ENCODE measurements around the gene SLC37A1.

The SLC37A1 gene

DNA sequence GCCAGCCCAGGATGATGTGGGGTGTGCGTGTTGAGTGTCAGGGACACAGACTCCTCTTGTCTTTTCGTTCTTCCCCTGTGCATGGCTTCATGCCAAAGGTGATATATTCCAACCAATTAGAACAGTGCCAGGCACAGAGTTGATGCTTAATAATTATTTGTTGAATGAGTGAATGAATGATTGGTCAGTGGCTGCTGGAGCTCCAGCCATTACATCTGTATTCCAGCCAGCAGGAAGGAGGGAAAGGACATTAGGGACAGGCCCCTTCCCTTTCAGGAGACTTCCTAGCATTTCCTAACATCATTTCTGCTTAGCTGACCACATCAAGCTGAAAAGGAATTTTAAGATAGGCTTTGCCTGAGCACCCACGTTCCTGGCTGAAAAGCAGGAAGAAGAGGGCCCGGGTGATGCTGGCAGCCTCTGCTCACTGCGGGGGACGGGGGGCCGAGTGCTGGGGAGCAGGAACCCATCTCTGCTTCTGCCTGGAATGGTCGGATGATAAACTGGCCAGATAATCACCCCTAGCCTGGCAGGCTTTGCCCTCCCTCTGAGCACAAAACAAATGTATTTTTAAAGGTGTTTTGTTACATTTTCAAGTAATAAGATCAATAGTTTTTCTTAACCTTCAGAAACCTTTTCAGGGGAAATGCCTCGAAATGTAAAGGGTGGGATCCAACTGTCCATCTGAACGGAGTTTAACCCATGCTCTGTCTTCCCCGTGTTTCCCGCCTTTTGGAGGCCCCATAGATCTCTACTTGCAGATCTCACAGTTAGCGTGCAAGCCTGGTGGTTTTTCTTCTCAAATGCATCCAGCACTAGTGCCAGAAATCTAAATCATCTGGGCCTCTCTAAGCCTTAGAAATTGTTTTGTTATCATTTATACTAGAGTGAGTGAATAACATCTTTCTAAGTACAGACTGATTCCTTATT lies 39.0 kb downstream of the SLC37A1 start:
- Histone ChIP-seq H3K9ac (ENCODE audit: low read depth, low read length, poor library complexity, severe bottlenecking) (no peak overlapping the region), H3K9me3 (ENCODE audit: insufficient read depth, low read depth, low read length) (no peaks in the 10 kb centered on the region), H3K79me2 (ENCODE audit: insufficient read depth, low read length) (no peaks in the 10 kb centered on the region), H3K27me3 (ENCODE audit: insufficient read depth, low read length, poor library complexity, severe bottlenecking) (no peaks in the 10 kb centered on the region), H3K4me3 (ENCODE audit: low read length, poor library complexity, severe bottlenecking) (no peak overlapping the region), H3K4me2 (ENCODE audit: low read depth, low read length, poor library complexity, severe bottlenecking) (no peak overlapping the region), H3K36me3 (ENCODE audit: insufficient read depth, low read length) (peaks cover 85% of the 10 kb centered on the region; the same call in 1 of the 2 replicates), H2AFZ (ENCODE audit: low read length) (no peak overlapping the region), H3F3A (ENCODE audit: low read depth) (no peaks in the 10 kb centered on the region), H4K20me1 (ENCODE audit: insufficient read depth, low read length, poor library complexity, severe bottlenecking) (no peaks in the 10 kb centered on the region), H3K9me2 (replicated peaks; ENCODE audit: low read depth, low read length) (no peaks in the 10 kb centered on the region), H3K4me1 (ENCODE audit: insufficient read depth, low read length, poor library complexity, severe bottlenecking) (no peaks in the 10 kb centered on the region)
- TF ChIP-seq, protein P1, sequence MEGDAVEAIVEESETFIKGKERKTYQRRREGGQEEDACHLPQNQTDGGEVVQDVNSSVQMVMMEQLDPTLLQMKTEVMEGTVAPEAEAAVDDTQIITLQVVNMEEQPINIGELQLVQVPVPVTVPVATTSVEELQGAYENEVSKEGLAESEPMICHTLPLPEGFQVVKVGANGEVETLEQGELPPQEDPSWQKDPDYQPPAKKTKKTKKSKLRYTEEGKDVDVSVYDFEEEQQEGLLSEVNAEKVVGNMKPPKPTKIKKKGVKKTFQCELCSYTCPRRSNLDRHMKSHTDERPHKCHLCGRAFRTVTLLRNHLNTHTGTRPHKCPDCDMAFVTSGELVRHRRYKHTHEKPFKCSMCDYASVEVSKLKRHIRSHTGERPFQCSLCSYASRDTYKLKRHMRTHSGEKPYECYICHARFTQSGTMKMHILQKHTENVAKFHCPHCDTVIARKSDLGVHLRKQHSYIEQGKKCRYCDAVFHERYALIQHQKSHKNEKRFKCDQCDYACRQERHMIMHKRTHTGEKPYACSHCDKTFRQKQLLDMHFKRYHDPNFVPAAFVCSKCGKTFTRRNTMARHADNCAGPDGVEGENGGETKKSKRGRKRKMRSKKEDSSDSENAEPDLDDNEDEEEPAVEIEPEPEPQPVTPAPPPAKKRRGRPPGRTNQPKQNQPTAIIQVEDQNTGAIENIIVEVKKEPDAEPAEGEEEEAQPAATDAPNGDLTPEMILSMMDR (conservative IDR thresholded peaks at IDR 0.05; ENCODE audit: low read length): no peak
- TF ChIP-seq EZH2phosphoT487 (IDR thresholded peaks at IDR 0.05; ENCODE audit: borderline replicate concordance): no peak

- no peaks in the 10 kb centered on the region for H3K4me1 ChIP-seq (ENCODE audit: insufficient read depth, low read length, poor library complexity, severe bottlenecking)
- no peaks in the 10 kb centered on the region for H3K9me3 ChIP-seq (ENCODE audit: insufficient read depth, low read depth, low read length)
- no peak for TF ChIP-seq EZH2phosphoT487 (IDR thresholded peaks at IDR 0.05; ENCODE audit: borderline replicate concordance)
- TF ChIP-seq, protein P1 (conservative IDR thresholded peaks at IDR 0.05; ENCODE audit: low read length): peak; percentile 41
- no peaks in the 10 kb centered on the region for H3F3A ChIP-seq (ENCODE audit: low read depth)
- no peaks in the 10 kb centered on the region for H3K79me2 ChIP-seq (ENCODE audit: insufficient read depth, low read length)
- H3K9me2 ChIP-seq (replicated peaks; ENCODE audit: low read depth, low read length): no peaks in the 10 kb centered on the region
- H4K20me1 ChIP-seq (ENCODE audit: insufficient read depth, low read length, poor library complexity, severe bottlenecking): no peaks in the 10 kb centered on the region
- no peak overlapping the region for H3K4me3 ChIP-seq (ENCODE audit: low read length, poor library complexity, severe bottlenecking)
- peaks cover 85% of the 10 kb centered on the region; the same call in 1 of the 2 replicates for H3K36me3 ChIP-seq (ENCODE audit: insufficient read depth, low read length)
- no peak overlapping the region for H3K4me2 ChIP-seq (ENCODE audit: low read depth, low read length, poor library complexity, severe bottlenecking)
- no peak overlapping the region for H3K9ac ChIP-seq (ENCODE audit: low read depth, low read length, poor library complexity, severe bottlenecking)
- no peaks in the 10 kb centered on the region for H3K27me3 ChIP-seq (ENCODE audit: insufficient read depth, low read length, poor library complexity, severe bottlenecking)
- no peak overlapping the region for H2AFZ ChIP-seq (ENCODE audit: low read length)
Observed at GRCh38 chr21:42553435-42553834, 39.8 kb downstream of the SLC37A1 start.

DNA sequence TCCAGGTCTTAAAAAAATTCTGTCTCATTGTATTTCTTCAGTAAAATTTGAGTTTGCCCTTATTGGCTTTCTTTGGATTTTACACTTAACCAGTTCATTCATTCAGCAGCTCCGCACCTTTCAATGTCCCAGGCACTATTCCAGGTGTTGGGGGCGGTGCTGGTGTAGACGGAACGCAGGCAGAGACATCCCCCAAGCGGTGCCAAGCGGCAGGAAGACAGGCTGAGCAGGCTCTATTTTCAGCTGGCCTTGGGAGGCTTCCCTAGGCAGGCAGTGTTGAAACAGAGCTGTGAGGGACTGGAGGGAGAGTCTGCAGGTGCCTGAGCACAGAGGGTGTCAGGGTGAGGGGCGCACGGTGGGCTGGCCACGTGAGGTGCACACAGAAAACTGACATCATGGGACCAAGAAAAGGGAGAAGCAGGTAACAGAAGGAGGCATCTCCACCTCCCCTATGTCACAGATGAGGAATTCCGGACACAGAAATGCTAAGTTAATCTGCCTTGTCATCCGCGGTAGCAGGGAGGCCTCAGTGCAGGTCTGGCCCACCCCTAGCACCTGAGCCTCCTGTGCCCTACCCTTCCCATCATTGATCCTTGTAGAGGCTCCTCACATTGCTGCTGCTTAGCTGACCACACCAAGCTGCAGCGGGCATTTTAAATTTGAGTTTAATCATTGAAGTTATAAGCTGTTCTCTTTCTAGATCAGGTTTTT lies 40.8 kb downstream of the SLC37A1 start:
- Histone ChIP-seq H3K4me1 (ENCODE audit: insufficient read depth, low read length, poor library complexity, severe bottlenecking) (no peaks in the 10 kb centered on the region), H3K4me3 (ENCODE audit: low read length, poor library complexity, severe bottlenecking) (no peak overlapping the region), H3K4me2 (ENCODE audit: low read depth, low read length, poor library complexity, severe bottlenecking) (no peak overlapping the region), H3K36me3 (ENCODE audit: insufficient read depth, low read length) (peaks cover 85% of the 10 kb centered on the region; the same call in 1 of the 2 replicates), H3F3A (ENCODE audit: low read depth) (no peaks in the 10 kb centered on the region), H3K9me3 (ENCODE audit: insufficient read depth, low read depth, low read length) (no peaks in the 10 kb centered on the region), H3K27me3 (ENCODE audit: insufficient read depth, low read length, poor library complexity, severe bottlenecking) (no peaks in the 10 kb centered on the region), H4K20me1 (ENCODE audit: insufficient read depth, low read length, poor library complexity, severe bottlenecking) (no peaks in the 10 kb centered on the region), H3K9me2 (replicated peaks; ENCODE audit: low read depth, low read length) (no peaks in the 10 kb centered on the region), H2AFZ (ENCODE audit: low read length) (no peak overlapping the region), H3K9ac (ENCODE audit: low read depth, low read length, poor library complexity, severe bottlenecking) (no peak overlapping the region), H3K79me2 (ENCODE audit: insufficient read depth, low read length) (no peaks in the 10 kb centered on the region)
- TF ChIP-seq, protein P1 (conservative IDR thresholded peaks at IDR 0.05; ENCODE audit: low read length): no peak
- TF ChIP-seq EZH2phosphoT487 (IDR thresholded peaks at IDR 0.05; ENCODE audit: borderline replicate concordance): no peak

Data from Loucy (cell line).